Measurements from ENCODE around the gene GPX6. TPM values are rescaled to one million over a fixed set of nuclear protein-coding genes. Genes with fewer than 3 reads are reported as not detected.

Gene GPX6
- total and polyA plus RNA-seq, 7 donors = not detected

- ATAC-seq (no peak), DNase-seq (no peak)
- Histone ChIP-seq H3K9me3 (no peaks in the 10 kb centered on the region), H3K4me1 (no peaks in the 10 kb centered on the region), H3K27ac (no peak overlapping the region), H3K27me3 (ENCODE audit: insufficient read depth in 3 of 3, low read length in 2 of 3) (peaks cover 0 to 19% (median 6%) of the 10 kb centered on the region in 3 donors), H3K4me3 (no peak overlapping the region), H3K36me3 (ENCODE audit: insufficient read depth in 1 of 2, low read depth in 1 of 2) (no peaks in the 10 kb centered on the region)
- no peak for TF ChIP-seq CTCF (IDR thresholded peaks at IDR 0.05)
- intact Hi-C loops (cut with DNase I) = no loop called here
- WGBS, 3 donors = 90 to 93% (median 92%) methylated on average over 1 of the region's 1 CpG
Observed at GRCh38 chr6:28486533-28486932, 29.1 kb downstream of the GPX6 start.

- peaks cover 0 to 16% (median 6%) of the 10 kb centered on the region in 3 donors for H3K27me3 ChIP-seq (ENCODE audit: insufficient read depth in 3 of 3, low read length in 2 of 3)
- H3K9me3 ChIP-seq = no peaks in the 10 kb centered on the region
- H3K27ac ChIP-seq = no peak overlapping the region
- H3K4me3 ChIP-seq = no peak overlapping the region
- no peaks in the 10 kb centered on the region for H3K36me3 ChIP-seq (ENCODE audit: insufficient read depth in 1 of 2, low read depth in 1 of 2)
- ATAC-seq (no peak), DNase-seq (no peak)
- intact Hi-C loops (cut with DNase I) = no loop called here
- no peak for TF ChIP-seq CTCF (IDR thresholded peaks at IDR 0.05)
- H3K4me1 ChIP-seq = no peaks in the 10 kb centered on the region
- 87 to 90% (median 89%) methylated on average over 3 of the region's 3 CpGs for WGBS, 3 donors
Observed at GRCh38 chr6:28485482-28485881, 30.1 kb downstream of the GPX6 start.

- Histone ChIP-seq H3K9me3 (no peaks in the 10 kb centered on the region), H3K27ac (no peak overlapping the region), H3K4me3 (no peak overlapping the region), H3K36me3 (ENCODE audit: insufficient read depth in 1 of 2, low read depth in 1 of 2) (no peaks in the 10 kb centered on the region), H3K4me1 (no peaks in the 10 kb centered on the region), H3K27me3 (ENCODE audit: insufficient read depth in 3 of 3, low read length in 2 of 3) (peaks cover 0 to 23% (median 3%) of the 10 kb centered on the region in 3 donors)
- 66 to 72% (median 67%) methylated on average over 9 of the region's 9 CpGs for WGBS, 3 donors
- ATAC-seq (no peak), DNase-seq (no peak)
- no peak for TF ChIP-seq CTCF (IDR thresholded peaks at IDR 0.05)
- intact Hi-C loops (cut with DNase I) = no loop called here
Observed at GRCh38 chr6:28480253-28480932, 35.2 kb downstream of the GPX6 start.

- intact Hi-C loops (cut with DNase I) = no loop called here
- Histone ChIP-seq H3K9me3 (no peaks in the 10 kb centered on the region), H3K27ac (no peak overlapping the region), H3K4me1 (no peaks in the 10 kb centered on the region), H3K27me3 (ENCODE audit: insufficient read depth in 3 of 3, low read length in 2 of 3) (peaks cover 0 to 23% (median 3%) of the 10 kb centered on the region in 3 donors), H3K36me3 (ENCODE audit: insufficient read depth in 1 of 2, low read depth in 1 of 2) (no peaks in the 10 kb centered on the region), H3K4me3 (no peak overlapping the region)
- TF ChIP-seq CTCF (IDR thresholded peaks at IDR 0.05) = no peak
- ATAC-seq = no peak
- 46 to 53% (median 52%) methylated on average over 12 of the region's 12 CpGs for WGBS, 3 donors
- DNase-seq = no peak
Observed at GRCh38 chr6:28478518-28478917, 37.1 kb downstream of the GPX6 start.

Data from psoas muscle (tissue), 8 donors.